Adrenal gland (tissue), 12 donors: ENCODE results near the gene RGS3. TPM values are rescaled to one million over a fixed set of nuclear protein-coding genes. Genes with fewer than 3 reads are reported as not detected.
A peak's percentile ranks its signal among the peaks of the same experiment; 100 is the strongest.
"Not testable (repeated sequence)": the region's sequence is repeated elsewhere in the genome, so short reads cannot be mapped to it uniquely, and the experiment has no call there.

Experiments used
- DNase-seq, 7 donors: peaks; one replicate each; pipeline ENCODE4 v3.0.0-alpha.2; 2019 to 2020
- H3K27ac ChIP-seq, 5 donors: fragments of 200-600 bp; sonication (generic) in 4 of 5; 1 replicate in 3 of 5; 2 replicates in 2 of 5; pipeline versions ENCODE4 v1.5.1 to v1.8.0; 2016 to 2020; ENCODE audit warnings: mild to moderate bottlenecking in 1 of 5
- H3K27me3 ChIP-seq: fragments of 200-600 bp; 2 replicates; pipeline ENCODE4 v1.8.0; 2021
- H3K36me3 ChIP-seq, 2 donors: fragments of 200-600 bp; replicated peaks in 1 of 2; 1 replicate in 1 of 2; 2 replicates in 1 of 2; pipeline versions ENCODE4 v1.5.1 to v1.8.0; 2018 to 2022
- H3K4me1 ChIP-seq, 2 donors: fragments of 200-600 bp; replicated peaks in 1 of 2; 1 replicate in 1 of 2; 2 replicates in 1 of 2; pipeline versions ENCODE4 v1.5.1 to v1.8.0; 2018 to 2021
- H3K4me3 ChIP-seq, 4 donors: fragments of 200-600 bp; sonication (generic) in 3 of 4; one replicate each; pipeline ENCODE4 v1.5.1; 2016 to 2018
- H3K9me3 ChIP-seq, 3 donors: fragments of 200-600 bp; sonication (generic) in 1 of 3; replicated peaks in 1 of 3; 1 replicate in 2 of 3; 2 replicates in 1 of 3; pipeline versions ENCODE4 v1.5.1 to v1.8.0; 2016 to 2021
- CTCF ChIP-seq, 6 experiments: fragments of 450-650 bp in 4 of 6; fragments of 200-600 bp in 2 of 6; sonication (generic) in 1 of 6; IDR thresholded peaks; 1 replicate in 5 of 6; 2 replicates in 1 of 6; pipeline versions ENCODE4 v1.5.1 to v1.8.0; 2016 to 2021; ENCODE audit warnings: antibody characterized with exemption in 6 of 6, mild to moderate bottlenecking in 2 of 6, moderate library complexity in 1 of 6
- POLR2A ChIP-seq, 2 donors: fragments of 450-650 bp; IDR thresholded peaks; one replicate each; pipeline ENCODE4 v1.6.1; 2017; ENCODE audit warnings: antibody characterized with exemption in 2 of 2, mild to moderate bottlenecking in 2 of 2, moderate library complexity in 1 of 2
- WGBS, 4 donors: extraction: QIAGEN DNeasy Blood & Tissue Kit in 2 of 4; methylation state at CpG; one replicate each; pipeline versions ENCODE4 v1.1.5 to v1.1.7; 2013 to 2017; 5-methylcytosine and 5-hydroxymethylcytosine counted together
- intact Hi-C, 2 donors: fragments of 100-400 bp; cut with DNase I; formaldehyde crosslinking; loops; one replicate each; pipeline versions ENCODE4 v1.14.1 to v1.15.0; 2022 to 2023
- polyA plus RNA-seq, 3 donors: library from polyadenylated mRNA; stranded (reverse); fragments of 200-250 nt in 2 of 3; fragments of 350-450 nt in 1 of 3; fragmentation: Illumina TruSeq in 1 of 3; extraction: RNeasy Lipid Tissue Mini Kit (QIAGEN cat#74804) in 1 of 3; gene quantifications; one replicate each; pipeline ENCODE4 v1.2.3, GENCODE V29; 2013 to 2014
- total RNA-seq, 9 donors: library from RNA; depleted of rRNA in 4 of 9; stranded (reverse); fragments of >200 nt in 4 of 9; fragments of 120-200 nt in 1 of 9; fragmentation: NEBNext Ultra II Directional in 1 of 9; extraction: Animal tissue kit (Norgen Biotek cat#: 25700) in 1 of 9; gene quantifications; one replicate each; pipeline versions ENCODE4 v1.1.0 to v1.2.4, GENCODE V29; 2013 to 2023
- donor health status: healthy with polysubstance abuse.
- donor health status: Bipolar disorder and iron deficiency.
- donor health status: DM: yes; HTN: yes; CAD: no.
- donor health status: DM: no; HTN: no; CAD: no.
- donor health status: DM: no; HTN: no; CAD: no.
- donor health status: DM: yes; HTN: yes; CAD: no.

RGS3 gene
- total and polyA plus RNA-seq, 12 donors, result 34.5 to 126 (median 65.6) TPM

GRCh38 chr9:113638490-113638889 lies 175.0 kb downstream of the RGS3 start:
- Histone ChIP-seq H3K36me3 (no peaks in the 10 kb centered on the region), H3K4me3 (no peak overlapping the region), H3K27ac (no peak overlapping the region), H3K27me3 (no peaks in the 10 kb centered on the region), H3K4me1 (no peaks in the 10 kb centered on the region), H3K9me3 (no peaks in the 10 kb centered on the region)
- 78 to 85% (median 83%) methylated on average over 7 of the region's 7 CpGs for WGBS, 4 donors
- intact Hi-C loops, result no loop called here
- TF ChIP-seq POLR2A (IDR thresholded peaks at IDR 0.05) (no peak), CTCF (IDR thresholded peaks at IDR 0.05) (no peak)
- no peak for DNase-seq

- no peak overlapping the region for H3K4me3 ChIP-seq
- TF ChIP-seq CTCF (IDR thresholded peaks at IDR 0.05) (no peak), POLR2A (IDR thresholded peaks at IDR 0.05) (no peak)
- H3K27me3 ChIP-seq, result no peaks in the 10 kb centered on the region
- H3K27ac ChIP-seq, result no peak overlapping the region
- H3K4me1 ChIP-seq, result no peaks in the 10 kb centered on the region
- no peaks in the 10 kb centered on the region for H3K36me3 ChIP-seq
- H3K9me3 ChIP-seq, result no peaks in the 10 kb centered on the region
- intact Hi-C loops, result no loop called here
- 75 to 91% (median 85%) methylated on average over 4 of the region's 4 CpGs for WGBS, 4 donors
- peak in 1 of 7 donors; percentile 1 for DNase-seq
These were observed 175.4 kb downstream of the RGS3 start for GRCh38 chr9:113638897-113639296.

- H3K4me1 ChIP-seq, H3K9me3 ChIP-seq, H3K27ac ChIP-seq, intact Hi-C loops, H3K36me3 ChIP-seq, H3K27me3 ChIP-seq, H3K4me3 ChIP-seq: not testable (repeated sequence)
- peak in 2 of 7 donors; percentile 1 to 2 for DNase-seq
- WGBS, 4 donors, result 77 to 94% (median 89%) methylated on average over 15 of the region's 15 CpGs
These were observed 176.0 kb downstream of the RGS3 start for GRCh38 chr9:113639411-113639970.

GRCh38 chr9:113640418-113640817 lies 176.9 kb downstream of the RGS3 start:
- intact Hi-C loops, result no loop called here
- no peak for DNase-seq

More at GRCh38 chr9:113640418-113640817, 176.9 kb downstream of the RGS3 start:
- Histone ChIP-seq H3K9me3 (no peaks in the 10 kb centered on the region), H3K36me3 (no peaks in the 10 kb centered on the region), H3K27me3 (no peaks in the 10 kb centered on the region), H3K4me1 (no peaks in the 10 kb centered on the region), H3K27ac (no peak overlapping the region), H3K4me3 (no peak overlapping the region)
- WGBS, 4 donors, result 80 to 88% (median 85%) methylated on average over 6 of the region's 6 CpGs
- TF ChIP-seq CTCF (IDR thresholded peaks at IDR 0.05), result no peak
- no peak for TF ChIP-seq POLR2A (IDR thresholded peaks at IDR 0.05)
